GM12891 (cell line): ENCODE results near the gene SPATA21.

Source experiments
- POLR2A ChIP-seq: IDR thresholded peaks from 2 replicates; pipeline ENCODE4 v1.6.1; 2011; ENCODE audit warnings: low read depth, low read length, control low read depth
- POLR2AphosphoS5 ChIP-seq: IDR thresholded peaks from 2 replicates; pipeline ENCODE4 v1.6.1; 2011; ENCODE audit warnings: low read depth, low read length, control low read depth
- POU2F2 ChIP-seq: IDR thresholded peaks from 2 replicates; pipeline ENCODE4 v1.6.1; 2011; ENCODE audit warnings: low read depth, mild to moderate bottlenecking, control low read depth, low read length, moderate library complexity
- SPI1 ChIP-seq: IDR thresholded peaks from 2 replicates; pipeline ENCODE4 v1.6.1; 2011; ENCODE audit warnings: low read depth, low read length, control low read depth
- TAF1 ChIP-seq: IDR thresholded peaks from 2 replicates; pipeline ENCODE4 v1.6.1; 2011; ENCODE audit warnings: low read depth, low read length, control low read depth

DNA sequence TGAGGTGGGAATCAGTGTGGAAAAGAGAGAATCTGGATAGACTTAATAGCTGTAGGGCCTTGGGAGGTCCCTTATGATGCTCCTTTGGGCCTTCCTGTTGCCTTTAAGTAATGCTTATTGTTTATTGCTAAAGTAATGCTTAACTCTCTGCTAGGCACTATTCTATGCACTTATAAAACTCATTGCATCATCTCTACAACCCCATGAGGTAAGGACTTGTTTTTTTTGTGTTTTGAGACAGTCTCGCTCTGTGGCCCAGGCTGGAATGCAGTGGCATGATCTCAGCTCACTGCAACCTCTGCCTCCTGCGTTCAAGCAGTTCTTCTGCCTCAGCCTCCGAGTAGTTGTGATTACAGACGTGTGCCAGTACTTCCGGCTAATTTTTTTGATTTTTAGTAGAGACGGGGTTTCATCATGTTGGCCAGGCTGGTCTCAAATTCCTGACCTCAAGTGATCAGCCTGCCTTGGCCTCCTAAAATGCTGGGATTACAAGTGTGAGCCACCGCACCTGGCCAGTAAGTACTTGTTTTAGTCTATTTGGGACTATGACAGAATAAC lies 25.6 kb upstream of the SPATA21 start:
- TF ChIP-seq POLR2A (no peak), POLR2AphosphoS5 (no peak), POU2F2 (no peak), TAF1 (no peak), SPI1 (no peak)
